ENCODE measurements around the gene PHYHIPL. TPM values are rescaled to one million over a fixed set of nuclear protein-coding genes. Genes with fewer than 3 reads are reported as not detected.
A peak's percentile ranks its signal among the peaks of the same experiment; 100 is the strongest.

PHYHIPL gene
- polyA plus RNA-seq, result 19.1 TPM
- long read RNA-seq, donor 1, transcript PHYHIPL-202 (5 exons, 3,578 nt), result major isoform, 6 of 6 reads
- long read RNA-seq, donor 1, partial matches to known transcripts, result 0 of 6 reads
- long read RNA-seq, donor 1, other reads (novel, unspliced or antisense), result 0 of 6 reads
- long read RNA-seq, donor 2, transcript PHYHIPL-202 (5 exons, 3,578 nt), result major isoform, 11 of 11 reads
- long read RNA-seq, donor 2, partial matches to known transcripts, result 0 of 11 reads
- long read RNA-seq, donor 2, other reads (novel, unspliced or antisense), result 0 of 11 reads
- long read RNA-seq, donor 3, result 0 reads
- long read RNA-seq, donor 4, result 0 reads
- long read RNA-seq, donor 5, partial matches to known transcripts, result 0 of 1 reads
- long read RNA-seq, donor 5, other reads (novel, unspliced or antisense), result 0 of 1 reads
- long read RNA-seq, donor 6, transcript PHYHIPL-202 (5 exons, 3,578 nt), result major isoform, 9 of 9 reads
- long read RNA-seq, donor 6, partial matches to known transcripts, result 0 of 9 reads
- long read RNA-seq, donor 6, other reads (novel, unspliced or antisense), result 0 of 9 reads
- long read RNA-seq, donor 7, partial matches to known transcripts, result 0 of 3 reads
- long read RNA-seq, donor 7, other reads (novel, unspliced or antisense), result 0 of 3 reads
- long read RNA-seq, donor 8, transcript PHYHIPL-202 (5 exons, 3,578 nt), result major isoform, 7 of 7 reads
- long read RNA-seq, donor 8, partial matches to known transcripts, result 0 of 7 reads
- long read RNA-seq, donor 8, other reads (novel, unspliced or antisense), result 0 of 7 reads
- long read RNA-seq, donor 9, partial matches to known transcripts, result 0 of 3 reads
- long read RNA-seq, donor 9, other reads (novel, unspliced or antisense), result 0 of 3 reads
- long read RNA-seq, donor 10, transcript PHYHIPL-202 (5 exons, 3,578 nt), result major isoform, 19 of 19 reads
- long read RNA-seq, donor 10, partial matches to known transcripts, result 0 of 19 reads
- long read RNA-seq, donor 10, other reads (novel, unspliced or antisense), result 0 of 19 reads
- long read RNA-seq, donor 11, partial matches to known transcripts, result 0 of 3 reads
- long read RNA-seq, donor 11, other reads (novel, unspliced or antisense), result 0 of 3 reads

GRCh38 chr10:59176241-59177030, at the start of gene PHYHIPL:
PHYHIPL (plus strand) TSS chr10:59176643; CDS start chr10:59176854, 211 bp downstream.
- peak; percentile 64 to 80 for DNase-seq
- Histone ChIP-seq H3K4me3 (ENCODE audit: low read length) (peak within 1 kb of the TSS; percentile 95), H3K27ac (ENCODE audit: low read length) (peak within 1 kb of the TSS; percentile 97), H3K27me3 (ENCODE audit: control insufficient read depth, insufficient read depth, low read length) (peaks cover 13% of the 10 kb centered on the region), H3K36me3 (ENCODE audit: control insufficient read depth, insufficient read depth, low read length) (no peaks in the 10 kb centered on the region), H3K9me3 (ENCODE audit: control insufficient read depth, low read depth, low read length) (no peaks in the 10 kb centered on the region), H3K4me1 (ENCODE audit: control insufficient read depth, insufficient read depth, low read length) (peaks cover 13% of the 10 kb centered on the region)
- WGBS (ENCODE audit: insufficient coverage, low lambda C conversion rate), result no CpG with 5 or more reads among the region's 90 CpGs

- no CpG with 5 or more reads among the region's 3 CpGs for WGBS (ENCODE audit: insufficient coverage, low lambda C conversion rate)
- Histone ChIP-seq H3K9me3 (ENCODE audit: control insufficient read depth, low read depth, low read length) (no peaks in the 10 kb centered on the region), H3K36me3 (ENCODE audit: control insufficient read depth, insufficient read depth, low read length) (no peaks in the 10 kb centered on the region), H3K4me3 (ENCODE audit: low read length) (no peak overlapping the region), H3K4me1 (ENCODE audit: control insufficient read depth, insufficient read depth, low read length) (peaks cover 4% of the 10 kb centered on the region), H3K27ac (ENCODE audit: low read length) (no peak overlapping the region), H3K27me3 (ENCODE audit: control insufficient read depth, insufficient read depth, low read length) (no peaks in the 10 kb centered on the region)
- peak; percentile 52 to 76 for DNase-seq
These were observed 49.5 kb upstream of the PHYHIPL start for GRCh38 chr10:59126991-59127390.

- no peak overlapping the region for H3K4me3 ChIP-seq (ENCODE audit: low read length)
- WGBS (ENCODE audit: insufficient coverage, low lambda C conversion rate), result 83% methylated on average over 1 of the region's 1 CpG
These were observed 48.5 kb upstream of the PHYHIPL start for GRCh38 chr10:59127991-59128390.

GRCh38 chr10:59129867-59130266, 46.6 kb upstream of the PHYHIPL start:
- no peak for DNase-seq
- H3K27me3 ChIP-seq (ENCODE audit: control insufficient read depth, insufficient read depth, low read length), result no peaks in the 10 kb centered on the region
- H3K36me3 ChIP-seq (ENCODE audit: control insufficient read depth, insufficient read depth, low read length), result no peaks in the 10 kb centered on the region
- peaks cover 4% of the 10 kb centered on the region for H3K4me1 ChIP-seq (ENCODE audit: control insufficient read depth, insufficient read depth, low read length)
- no peaks in the 10 kb centered on the region for H3K9me3 ChIP-seq (ENCODE audit: control insufficient read depth, low read depth, low read length)
- H3K4me3 ChIP-seq (ENCODE audit: low read length), result no peak overlapping the region
- H3K27ac ChIP-seq (ENCODE audit: low read length), result no peak overlapping the region

More at GRCh38 chr10:59127991-59128390, 48.5 kb upstream of the PHYHIPL start:
- H3K27me3 ChIP-seq (ENCODE audit: control insufficient read depth, insufficient read depth, low read length), result no peaks in the 10 kb centered on the region
- peaks cover 4% of the 10 kb centered on the region for H3K4me1 ChIP-seq (ENCODE audit: control insufficient read depth, insufficient read depth, low read length)
- DNase-seq, result no peak
- H3K27ac ChIP-seq (ENCODE audit: low read length), result no peak overlapping the region
- no peaks in the 10 kb centered on the region for H3K36me3 ChIP-seq (ENCODE audit: control insufficient read depth, insufficient read depth, low read length)
- H3K9me3 ChIP-seq (ENCODE audit: control insufficient read depth, low read depth, low read length), result no peaks in the 10 kb centered on the region

GRCh38 chr10:59131666-59132065, 44.8 kb upstream of the PHYHIPL start:
- no CpG with 5 or more reads among the region's 1 CpG for WGBS (ENCODE audit: insufficient coverage, low lambda C conversion rate)
- Histone ChIP-seq H3K4me3 (ENCODE audit: low read length) (no peak overlapping the region), H3K4me1 (ENCODE audit: control insufficient read depth, insufficient read depth, low read length) (peaks cover 4% of the 10 kb centered on the region), H3K27ac (ENCODE audit: low read length) (no peak overlapping the region), H3K27me3 (ENCODE audit: control insufficient read depth, insufficient read depth, low read length) (no peaks in the 10 kb centered on the region), H3K9me3 (ENCODE audit: control insufficient read depth, low read depth, low read length) (no peaks in the 10 kb centered on the region), H3K36me3 (ENCODE audit: control insufficient read depth, insufficient read depth, low read length) (no peaks in the 10 kb centered on the region)
- no peak for DNase-seq

- Histone ChIP-seq H3K27me3 (ENCODE audit: control insufficient read depth, insufficient read depth, low read length) (no peaks in the 10 kb centered on the region), H3K4me1 (ENCODE audit: control insufficient read depth, insufficient read depth, low read length) (no peaks in the 10 kb centered on the region), H3K27ac (ENCODE audit: low read length) (no peak overlapping the region), H3K4me3 (ENCODE audit: low read length) (no peak overlapping the region), H3K36me3 (ENCODE audit: control insufficient read depth, insufficient read depth, low read length) (no peaks in the 10 kb centered on the region), H3K9me3 (ENCODE audit: control insufficient read depth, low read depth, low read length) (peaks cover 3% of the 10 kb centered on the region)
- WGBS (ENCODE audit: insufficient coverage, low lambda C conversion rate), result no CpG with 5 or more reads among the region's 1 CpG
- no peak for DNase-seq
These were observed 42.4 kb upstream of the PHYHIPL start for GRCh38 chr10:59133841-59134593.

GRCh38 chr10:59134785-59135184, 41.7 kb upstream of the PHYHIPL start:
- DNase-seq, result no peak
- H3K9me3 ChIP-seq (ENCODE audit: control insufficient read depth, low read depth, low read length), result peaks cover 3% of the 10 kb centered on the region
- no peaks in the 10 kb centered on the region for H3K4me1 ChIP-seq (ENCODE audit: control insufficient read depth, insufficient read depth, low read length)
- no peak overlapping the region for H3K27ac ChIP-seq (ENCODE audit: low read length)
- H3K4me3 ChIP-seq (ENCODE audit: low read length), result no peak overlapping the region
- 85% methylated on average over 2 of the region's 3 CpGs for WGBS (ENCODE audit: insufficient coverage, low lambda C conversion rate)
- H3K27me3 ChIP-seq (ENCODE audit: control insufficient read depth, insufficient read depth, low read length), result no peaks in the 10 kb centered on the region
- no peaks in the 10 kb centered on the region for H3K36me3 ChIP-seq (ENCODE audit: control insufficient read depth, insufficient read depth, low read length)

- Histone ChIP-seq H3K36me3 (ENCODE audit: control insufficient read depth, insufficient read depth, low read length) (no peaks in the 10 kb centered on the region), H3K9me3 (ENCODE audit: control insufficient read depth, low read depth, low read length) (peaks cover 3% of the 10 kb centered on the region), H3K27me3 (ENCODE audit: control insufficient read depth, insufficient read depth, low read length) (no peaks in the 10 kb centered on the region), H3K27ac (ENCODE audit: low read length) (no peak overlapping the region), H3K4me3 (ENCODE audit: low read length) (no peak overlapping the region), H3K4me1 (ENCODE audit: control insufficient read depth, insufficient read depth, low read length) (no peaks in the 10 kb centered on the region)
- no CpG with 5 or more reads among the region's 3 CpGs for WGBS (ENCODE audit: insufficient coverage, low lambda C conversion rate)
- peak in 1 of 2 donors; percentile 34 for DNase-seq
These were observed 41.2 kb upstream of the PHYHIPL start for GRCh38 chr10:59135275-59135674.

GRCh38 chr10:59138052-59138451, 38.4 kb upstream of the PHYHIPL start:
- 100% methylated on average over 1 of the region's 23 CpGs for WGBS (ENCODE audit: insufficient coverage, low lambda C conversion rate)
- H3K27me3 ChIP-seq (ENCODE audit: control insufficient read depth, insufficient read depth, low read length), result no peaks in the 10 kb centered on the region
- no peaks in the 10 kb centered on the region for H3K4me1 ChIP-seq (ENCODE audit: control insufficient read depth, insufficient read depth, low read length)
- H3K9me3 ChIP-seq (ENCODE audit: control insufficient read depth, low read depth, low read length), result peaks cover 3% of the 10 kb centered on the region
- no peak for DNase-seq
- no peak overlapping the region for H3K4me3 ChIP-seq (ENCODE audit: low read length)
- H3K36me3 ChIP-seq (ENCODE audit: control insufficient read depth, insufficient read depth, low read length), result no peaks in the 10 kb centered on the region
- no peak overlapping the region for H3K27ac ChIP-seq (ENCODE audit: low read length)
